Neuronal stem cell (in vitro differentiated cells): ENCODE measurements around the gene POLR1A.
A peak's percentile ranks its signal among the peaks of the same experiment; 100 is the strongest.

Experiments
- DNase-seq: peaks from one replicate; pipeline ENCODE4 v3.0.0-alpha.2; 2013; ENCODE audit warnings: low spot score
- H2AFZ ChIP-seq: one replicate; pipeline ENCODE4 v1.6.1; 2013; ENCODE audit warnings: mild to moderate bottlenecking, low read length, inconsistent platforms
- H2AK5ac ChIP-seq: 2 replicates; pipeline ENCODE4 v1.6.1; 2013; ENCODE audit warnings: low read depth, mild to moderate bottlenecking, inconsistent platforms, low read length, moderate library complexity, mixed read lengths
- H2BK120ac ChIP-seq: 2 replicates; pipeline ENCODE4 v1.6.1; 2013; ENCODE audit warnings: low read depth, mild to moderate bottlenecking, inconsistent platforms, low read length, moderate library complexity, mixed read lengths
- H2BK12ac ChIP-seq: one replicate; pipeline ENCODE4 v1.6.1; 2013; ENCODE audit warnings: low read length, inconsistent platforms
- H2BK15ac ChIP-seq: 2 replicates; pipeline ENCODE4 v1.6.1; 2013; ENCODE audit warnings: mild to moderate bottlenecking, low read length, inconsistent platforms, mixed read lengths
- H2BK5ac ChIP-seq: one replicate; pipeline ENCODE4 v1.6.1; 2013; ENCODE audit warnings: inconsistent platforms, mild to moderate bottlenecking, low read length, moderate library complexity
- H3K14ac ChIP-seq: one replicate; pipeline ENCODE4 v1.6.1; 2013; ENCODE audit warnings: low read length, inconsistent platforms
- H3K18ac ChIP-seq: 2 replicates; pipeline ENCODE4 v1.6.1; 2013; ENCODE audit warnings: low read length, inconsistent platforms
- H3K23ac ChIP-seq: 2 replicates; pipeline ENCODE4 v1.6.1; 2013; ENCODE audit warnings: low read depth, mild to moderate bottlenecking, mixed read lengths, low read length, inconsistent platforms; ENCODE audit not compliant: poor library complexity
- H3K27ac ChIP-seq: replicated peaks from 3 replicates; pipeline ENCODE4 v1.5.1; 2013; ENCODE audit warnings: low read length, inconsistent platforms
- H3K27me3 ChIP-seq, 3 experiments: 2 replicates each; pipeline ENCODE4 v1.6.1; 2013; ENCODE audit warnings: low read length in 3 of 3, mild to moderate bottlenecking in 2 of 3, inconsistent platforms in 1 of 3, low read depth in 1 of 3, mixed read lengths in 1 of 3, moderate library complexity in 1 of 3; ENCODE audit not compliant: control insufficient read depth in 3 of 3, insufficient read depth in 3 of 3
- H3K36me3 ChIP-seq, 2 donors: replicated peaks in 1 of 2; 2 replicates each; pipeline ENCODE4 v1.6.1; 2013; ENCODE audit warnings: low read length in 2 of 2; ENCODE audit not compliant: control insufficient read depth in 2 of 2, insufficient read depth in 2 of 2
- H3K4ac ChIP-seq: 2 replicates; pipeline ENCODE4 v1.6.1; 2013; ENCODE audit warnings: inconsistent platforms, mild to moderate bottlenecking, low read length, moderate library complexity
- H3K4me1 ChIP-seq, 2 donors: 1 replicate in 1 of 2; 2 replicates in 1 of 2; pipeline ENCODE4 v1.6.1; 2013; ENCODE audit warnings: low read length in 2 of 2, low read depth in 1 of 2; ENCODE audit not compliant: control insufficient read depth in 2 of 2, insufficient read depth in 1 of 2
- H3K4me2 ChIP-seq: one replicate; pipeline ENCODE4 v1.6.1; 2013; ENCODE audit warnings: mild to moderate bottlenecking, low read length, inconsistent platforms; ENCODE audit not compliant: insufficient read depth, poor library complexity, severe bottlenecking
- H3K4me3 ChIP-seq, 2 donors: 2 replicates each; pipeline ENCODE4 v1.5.1; 2013; ENCODE audit warnings: low read length in 2 of 2, mild to moderate bottlenecking in 2 of 2, inconsistent platforms in 1 of 2, moderate library complexity in 1 of 2
- H3K79me1 ChIP-seq: one replicate; pipeline ENCODE4 v1.6.1; 2013; ENCODE audit warnings: low read depth, mild to moderate bottlenecking, inconsistent platforms, low read length, moderate library complexity
- H3K9ac ChIP-seq: one replicate; pipeline ENCODE4 v1.6.1; 2013; ENCODE audit warnings: mild to moderate bottlenecking, low read depth, low read length, inconsistent platforms; ENCODE audit not compliant: poor library complexity
- H3K9me3 ChIP-seq, 2 donors: replicated peaks in 1 of 2; 2 replicates each; pipeline versions ENCODE3 to v1.6.1; 2013; ENCODE audit warnings: low read length in 2 of 2, mild to moderate bottlenecking in 2 of 2, inconsistent platforms in 1 of 2, low read depth in 1 of 2, mixed read lengths in 1 of 2, moderate library complexity in 1 of 2; ENCODE audit not compliant: control insufficient read depth in 2 of 2, insufficient read depth in 1 of 2
- H4K8ac ChIP-seq: one replicate; pipeline ENCODE4 v1.6.1; 2013; ENCODE audit warnings: low read depth, mild to moderate bottlenecking, inconsistent platforms, low read length, moderate library complexity
- H4K91ac ChIP-seq: one replicate; pipeline ENCODE4 v1.6.1; 2013; ENCODE audit warnings: low read length, low read depth, mild to moderate bottlenecking, inconsistent platforms; ENCODE audit not compliant: poor library complexity
- WGBS, 2 donors: extraction: QIAGEN DNeasy Blood & Tissue Kit; methylation state at CpG; one replicate each; pipeline ENCODE4 v1.1.7; 2013; ENCODE audit warnings: missing lambda C conversion rate in 2 of 2, mixed read lengths in 1 of 2; ENCODE audit not compliant: insufficient read length in 2 of 2, insufficient replicate concordance in 1 of 2; ENCODE audit errors: extremely low coverage in 2 of 2; 5-methylcytosine and 5-hydroxymethylcytosine counted together

The POLR1A gene

DNA sequence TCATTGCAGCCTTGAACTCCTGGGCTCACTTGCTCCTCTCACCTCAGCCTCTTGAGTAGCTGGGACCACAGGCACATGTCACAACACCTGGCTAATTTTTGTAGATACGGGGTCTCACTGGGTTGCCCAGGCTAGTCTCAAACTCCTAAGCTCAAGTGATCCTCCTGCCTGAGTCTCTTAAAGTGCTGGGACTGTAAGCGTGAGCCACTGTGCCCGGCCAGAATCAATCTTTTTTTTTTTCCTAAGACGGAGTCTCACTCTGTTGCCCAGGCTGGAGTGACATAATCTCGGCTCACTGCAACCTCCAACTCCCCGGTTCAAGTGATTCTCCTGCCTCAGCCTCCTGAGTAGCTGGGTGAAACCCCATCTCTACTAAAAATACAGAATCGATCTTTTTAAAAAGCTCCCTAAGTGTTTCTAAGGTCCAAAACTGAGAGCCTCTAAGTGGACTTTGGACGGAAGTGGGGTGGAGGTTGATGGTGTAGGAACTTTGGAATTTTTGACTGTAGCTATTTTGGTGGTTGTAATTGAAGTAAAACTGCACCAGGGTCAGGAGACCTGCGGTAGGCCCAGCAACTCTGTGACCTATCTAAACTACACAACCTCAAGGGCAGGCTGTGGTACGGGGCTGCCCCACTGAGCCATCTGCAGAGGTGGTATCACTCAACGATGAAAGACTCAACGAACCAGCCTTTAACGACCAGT, 82.9 kb downstream of the POLR1A start:
- no peak overlapping the region for H3K9ac ChIP-seq
- no peak for DNase-seq
- no peak overlapping the region for H3K27ac ChIP-seq
- no peak overlapping the region for H2BK120ac ChIP-seq
- no peak overlapping the region for H3K4ac ChIP-seq
- H3K23ac ChIP-seq, result no peak overlapping the region
- H3K9me3 ChIP-seq, result no peaks in the 10 kb centered on the region
- H2BK12ac ChIP-seq, result no peak overlapping the region
- no peak overlapping the region for H3K4me3 ChIP-seq
- no peak overlapping the region for H2BK15ac ChIP-seq
- H3K4me2 ChIP-seq, result no peak overlapping the region
- H3K4me1 ChIP-seq, result peaks cover 0 to 1% of the 10 kb centered on the region in 2 donors
- H3K27me3 ChIP-seq, result no peaks in the 10 kb centered on the region
- H4K8ac ChIP-seq, result no peak overlapping the region
- H3K18ac ChIP-seq, result no peak overlapping the region
- H3K79me1 ChIP-seq, result no peaks in the 10 kb centered on the region
- H3K36me3 ChIP-seq, result peaks cover 31 to 41% of the 10 kb centered on the region in 2 donors
- no peak overlapping the region for H2AFZ ChIP-seq
- no peak overlapping the region for H2AK5ac ChIP-seq
- no peak overlapping the region for H2BK5ac ChIP-seq
- H3K14ac ChIP-seq, result no peak overlapping the region
- H4K91ac ChIP-seq, result no peak overlapping the region
- no CpG with 5 or more reads among the region's 13 CpGs for WGBS, 2 donors

DNA sequence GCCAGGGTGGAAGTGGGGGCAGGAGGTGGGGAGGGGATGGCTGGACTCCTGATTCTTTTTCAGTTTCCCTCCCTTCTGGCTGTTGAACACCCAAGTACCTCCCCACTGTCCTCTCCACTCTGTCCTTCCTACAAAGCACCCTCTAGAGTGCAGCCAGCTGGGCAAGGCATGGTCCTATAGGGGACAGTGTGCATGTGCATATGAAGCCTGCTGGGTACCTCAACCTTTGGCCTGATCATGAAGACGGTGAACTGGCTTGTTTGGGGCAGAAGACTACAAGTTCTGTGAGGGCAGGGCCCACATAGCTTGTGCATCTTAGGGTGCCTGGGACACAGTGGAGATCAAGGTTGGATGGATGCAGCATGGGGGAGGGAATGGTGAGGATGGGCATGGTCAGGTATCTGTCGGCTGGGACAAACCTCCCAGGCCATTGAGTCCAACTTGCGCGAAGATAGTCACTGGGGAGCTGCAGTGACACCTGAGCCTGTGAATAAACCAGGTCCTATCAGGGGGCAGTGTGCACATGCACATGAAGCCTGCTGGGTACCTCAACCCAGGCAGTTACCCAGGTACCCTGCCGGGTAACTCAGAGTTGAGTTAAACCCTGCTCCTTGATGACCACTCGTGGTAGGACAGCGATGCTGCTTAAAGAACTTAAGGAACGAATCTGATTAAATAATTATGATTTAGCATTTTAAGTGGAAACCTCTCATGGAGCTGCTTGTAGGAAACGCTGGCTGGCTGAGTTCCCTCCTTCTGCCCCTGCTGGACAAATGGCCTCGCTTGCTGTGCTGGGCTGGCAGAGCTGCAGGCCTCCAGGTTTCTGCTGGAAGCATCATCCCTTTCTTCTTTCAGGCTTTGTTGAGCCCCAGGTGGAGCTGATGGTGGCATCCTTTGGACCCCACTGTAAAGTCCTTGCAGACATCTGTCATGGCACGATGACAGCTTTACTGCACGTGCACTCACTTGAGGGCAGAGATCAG, 84.0 kb downstream of the POLR1A start:
- Histone ChIP-seq H4K8ac (no peak overlapping the region), H4K91ac (no peak overlapping the region), H3K4me2 (no peak overlapping the region), H3K18ac (peak overlapping the region; percentile 24), H3K9ac (no peak overlapping the region), H3K79me1 (no peaks in the 10 kb centered on the region), H2AFZ (no peak overlapping the region), H3K4me3 (no peak overlapping the region), H3K23ac (no peak overlapping the region), H2BK5ac (no peak overlapping the region), H2BK15ac (no peak overlapping the region), H3K9me3 (no peaks in the 10 kb centered on the region), H3K4ac (no peak overlapping the region), H3K27ac (no peak overlapping the region), H2BK120ac (no peak overlapping the region), H3K4me1 (peaks cover 0 to 1% of the 10 kb centered on the region in 2 donors), H2BK12ac (no peak overlapping the region), H2AK5ac (no peak overlapping the region), H3K14ac (no peak overlapping the region), H3K27me3 (no peaks in the 10 kb centered on the region), H3K36me3 (peaks cover 20 to 30% of the 10 kb centered on the region in 2 donors)
- WGBS, 2 donors, result no CpG with 5 or more reads among the region's 12 CpGs
- no peak for DNase-seq

DNA sequence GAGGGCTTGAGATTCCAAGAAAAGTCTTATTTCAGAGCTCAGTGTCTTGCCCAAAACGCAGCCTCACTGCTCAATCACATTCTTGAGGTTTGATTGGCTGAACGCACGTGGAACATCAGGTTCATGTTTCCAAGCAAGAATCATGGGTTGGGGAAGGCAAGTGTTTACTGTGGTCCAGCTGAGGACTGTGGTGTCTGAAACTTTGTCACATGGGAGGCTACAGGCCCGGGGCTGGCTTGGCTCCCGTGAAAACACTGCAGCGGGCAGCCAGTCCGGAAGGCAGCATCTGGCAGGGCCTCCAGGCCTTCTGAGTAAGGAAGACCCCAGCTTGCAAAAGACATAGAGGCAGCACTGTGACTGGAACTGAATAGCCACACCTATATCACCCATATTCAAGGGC, 84.7 kb downstream of the POLR1A start:
- Histone ChIP-seq H2BK12ac (no peak overlapping the region), H2AK5ac (no peak overlapping the region), H3K18ac (no peak overlapping the region), H3K9ac (no peak overlapping the region), H3K4me1 (peaks cover 0 to 1% of the 10 kb centered on the region in 2 donors), H3K79me1 (no peaks in the 10 kb centered on the region), H2BK120ac (no peak overlapping the region), H3K9me3 (no peaks in the 10 kb centered on the region), H3K27me3 (no peaks in the 10 kb centered on the region), H3K27ac (no peak overlapping the region), H3K36me3 (peaks cover 15 to 23% of the 10 kb centered on the region in 2 donors), H3K4me2 (no peak overlapping the region), H3K4me3 (no peak overlapping the region), H3K14ac (no peak overlapping the region), H4K8ac (no peak overlapping the region), H4K91ac (no peak overlapping the region), H2BK15ac (no peak overlapping the region), H3K23ac (no peak overlapping the region), H3K4ac (no peak overlapping the region), H2AFZ (no peak overlapping the region), H2BK5ac (no peak overlapping the region)
- DNase-seq, result no peak
- no CpG with 5 or more reads among the region's 7 CpGs for WGBS, 2 donors

DNA sequence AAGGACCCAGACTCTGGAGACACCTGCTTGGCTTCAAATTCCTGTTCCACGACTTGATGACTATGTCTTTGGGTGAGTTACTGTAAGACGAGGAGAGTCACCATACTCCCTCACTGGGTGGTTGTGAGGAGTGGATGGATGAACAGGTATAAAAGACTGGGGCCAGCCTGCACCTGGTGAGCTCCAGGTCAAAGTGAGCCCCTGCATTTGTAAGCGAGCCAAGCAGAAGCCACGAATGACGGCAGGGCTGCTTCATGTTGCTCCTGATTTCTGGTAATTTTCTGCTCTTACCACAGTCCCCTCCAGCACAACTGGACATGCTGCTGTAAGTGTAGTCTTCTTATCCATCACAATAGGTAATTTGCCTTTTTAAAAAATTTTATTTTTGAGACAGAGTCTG, 86.6 kb downstream of the POLR1A start:
- no peaks in the 10 kb centered on the region for H3K27me3 ChIP-seq
- H2AFZ ChIP-seq, result no peak overlapping the region
- H3K14ac ChIP-seq, result no peak overlapping the region
- H3K79me1 ChIP-seq, result no peaks in the 10 kb centered on the region
- H3K23ac ChIP-seq, result no peak overlapping the region
- no peak overlapping the region for H3K4me2 ChIP-seq
- no peak overlapping the region for H3K9ac ChIP-seq
- no peak overlapping the region for H3K4ac ChIP-seq
- H3K9me3 ChIP-seq, result peaks cover 3 to 4% of the 10 kb centered on the region in 2 donors
- H3K18ac ChIP-seq, result no peak overlapping the region
- no peak overlapping the region for H2BK12ac ChIP-seq
- no peak overlapping the region for H3K4me3 ChIP-seq
- no peak for DNase-seq
- no peak overlapping the region for H4K8ac ChIP-seq
- no peak overlapping the region for H2BK120ac ChIP-seq
- peaks cover 0 to 1% of the 10 kb centered on the region in 2 donors for H3K4me1 ChIP-seq
- no peak overlapping the region for H2BK5ac ChIP-seq
- WGBS, 2 donors, result no CpG with 5 or more reads among the region's 5 CpGs
- H4K91ac ChIP-seq, result no peak overlapping the region
- peaks cover 4 to 5% of the 10 kb centered on the region in 2 donors for H3K36me3 ChIP-seq
- no peak overlapping the region for H2AK5ac ChIP-seq
- no peak overlapping the region for H3K27ac ChIP-seq
- H2BK15ac ChIP-seq, result no peak overlapping the region
